GM12878 (cell line): ENCODE results near the gene SPOCK1. TPM values are rescaled to one million over a fixed set of nuclear protein-coding genes. Genes with fewer than 3 reads are reported as not detected.

ENCODE experiments used
- ATAC-seq: fragments of 200-7000 bp; cut with Tn5 transposase; 3 replicates; pipeline ENCODE4 v1.9.1; 2020; ENCODE audit warnings: mild to moderate bottlenecking, moderate library complexity
- BruUV-seq: library from RNA; stranded (reverse); fragments of 400-500 nt; replicated peaks from 2 replicates; lab custom pipeline; 2021; lab: Mats Ljungman, UMichigan
- CTCF ChIA-PET: fragments of 300-600 bp; sonication (Branson Sonifier 250); formaldehyde crosslinking; extraction: SDS; loops from one replicate; lab custom pipeline; 2021; ENCODE audit warnings: inconsistent platforms; lab: Yijun Ruan, JAX
- POLR2A ChIA-PET: fragments of 350-600 bp; formaldehyde crosslinking; extraction: SDS; loops from one replicate; lab custom pipeline; 2021; ENCODE audit warnings: inconsistent platforms; lab: Charles Lee
- RAD21 ChIA-PET: fragments of 300-600 bp; sonication (Branson Sonifier 250); formaldehyde crosslinking; loops from one replicate; lab custom pipeline; 2023; ENCODE audit warnings: antibody characterized with exemption; ENCODE audit not compliant: unreplicated experiment; lab: Charles Lee
- SMC1A ChIA-PET: fragments of 300-600 bp; sonication (Branson Sonifier 250); formaldehyde crosslinking; loops from one replicate; lab custom pipeline; 2023; ENCODE audit not compliant: unreplicated experiment, uncharacterized antibody; lab: Charles Lee
- DNase-seq: peaks from one replicate; pipeline ENCODE4 v3.0.0-alpha.2; 2011; ENCODE audit warnings: low read depth, low spot score
- FAIRE-seq: peaks from 3 replicates; lab custom pipeline; 2011; peaks lifted over from hg19 to GRCh38; lab: Jason Lieb, UNC
- H2AFZ ChIP-seq: 2 replicates; pipeline ENCODE4 v1.6.0; 2011; ENCODE audit warnings: low read depth, low read length, control low read depth; ENCODE audit not compliant: control insufficient read depth
- H3K27ac ChIP-seq: 2 replicates; pipeline ENCODE4 v1.5.1; 2011; ENCODE audit warnings: control low read depth; ENCODE audit not compliant: control insufficient read depth, insufficient read depth
- H3K27me3 ChIP-seq, 2 experiments: replicated peaks in 1 of 2; 2 replicates each; pipeline versions ENCODE4 v1.6.0 to v1.6.1; 2011; ENCODE audit warnings: low read length in 1 of 2; ENCODE audit not compliant: control insufficient read depth in 2 of 2, insufficient read depth in 2 of 2
- H3K36me3 ChIP-seq, 2 experiments: 2 replicates each; pipeline ENCODE4 v1.5.1; 2011; ENCODE audit warnings: low read length in 1 of 2; ENCODE audit not compliant: control insufficient read depth in 2 of 2, insufficient read depth in 2 of 2
- H3K4me1 ChIP-seq: 2 replicates; pipeline ENCODE4 v1.6.1; 2011; ENCODE audit warnings: mild to moderate bottlenecking, low read length, moderate library complexity, mixed read lengths; ENCODE audit not compliant: control insufficient read depth, insufficient read depth
- H3K4me2 ChIP-seq: 2 replicates; pipeline ENCODE4 v1.6.0; 2011; ENCODE audit warnings: control low read depth; ENCODE audit not compliant: control insufficient read depth, insufficient read depth
- H3K4me3 ChIP-seq: fragments of 200-600 bp; sonication (generic); 2 replicates; pipeline ENCODE4 v1.5.1; 2016
- H3K79me2 ChIP-seq: 2 replicates; pipeline ENCODE4 v1.6.0; 2011; ENCODE audit warnings: low read length; ENCODE audit not compliant: control insufficient read depth, insufficient read depth
- H3K9ac ChIP-seq: 2 replicates; pipeline ENCODE4 v1.8.0; 2011; ENCODE audit warnings: low read length, control low read depth, mixed read lengths; ENCODE audit not compliant: control insufficient read depth, insufficient read depth
- H3K9me3 ChIP-seq: replicated peaks from 3 replicates; pipeline ENCODE4 v1.5.1; 2011; ENCODE audit warnings: mild to moderate bottlenecking, low read length; ENCODE audit not compliant: control insufficient read depth, insufficient read depth
- H4K20me1 ChIP-seq: 2 replicates; pipeline ENCODE4 v1.6.0; 2011; ENCODE audit not compliant: control insufficient read depth, insufficient read depth
- CTCF ChIP-seq, 3 experiments: IDR thresholded peaks in 2 of 3; conservative IDR thresholded peaks in 1 of 3; 2 replicates each; pipeline ENCODE4 v1.5.1; 2011; ENCODE audit warnings: low read depth in 3 of 3, low read length in 3 of 3, mild to moderate bottlenecking in 3 of 3, control low read depth in 2 of 3, moderate library complexity in 2 of 3, inconsistent platforms in 1 of 3, mixed read lengths in 1 of 3; ENCODE audit not compliant: control insufficient read depth in 2 of 3, insufficient read depth in 1 of 3; ENCODE audit errors: extremely low read depth in 1 of 3
- E2F4 ChIP-seq: IDR thresholded peaks from 2 replicates; pipeline ENCODE4 v1.6.1; 2012; ENCODE audit warnings: low read depth, low read length, improper control_type of control experiment
- FOS ChIP-seq: IDR thresholded peaks from 3 replicates; pipeline ENCODE4 v1.6.1; 2011; ENCODE audit warnings: borderline replicate concordance; ENCODE audit not compliant: insufficient read length; ENCODE audit errors: extremely low read depth
- RAD21 ChIP-seq: IDR thresholded peaks from 2 replicates; pipeline ENCODE4 v1.6.1; 2011; ENCODE audit warnings: mild to moderate bottlenecking, low read depth, low read length, moderate library complexity; ENCODE audit not compliant: insufficient read depth
- SMC3 ChIP-seq: IDR thresholded peaks from 2 replicates; pipeline ENCODE4 v1.6.1; 2011; ENCODE audit warnings: low read length, improper control_type of control experiment, borderline replicate concordance
- TCF12 ChIP-seq: IDR thresholded peaks from 2 replicates; pipeline ENCODE4 v1.6.1; 2011; ENCODE audit warnings: low read depth, mild to moderate bottlenecking, low read length
- WGBS: methylation state at CpG from one replicate; pipeline ENCODE4 v1.1.6; 2016; ENCODE audit warnings: low lambda C conversion rate; ENCODE audit not compliant: insufficient replicate concordance, insufficient coverage; ENCODE audit errors: missing lambda C conversion rate; 5-methylcytosine and 5-hydroxymethylcytosine counted together
- in situ Hi-C: fragments of 300-500 bp; cut with MboI; formaldehyde crosslinking; loops from 9 replicates; pipeline ENCODE4 v1.14.3; 2018; ENCODE audit warnings: mixed read lengths
- intact Hi-C: fragments of 100-400 bp; cut with micrococcal nuclease; formaldehyde crosslinking; loops from one replicate; pipeline ENCODE4 v1.14.2; 2022; ENCODE audit not compliant: unreplicated experiment
- polyA plus RNA-seq, 11 experiments: library from polyadenylated mRNA; depleted of rRNA in 4 of 11; unstranded in 6 of 11; stranded (reverse) in 5 of 11; fragments of >200 nt; fragmentation: Nextera tagmentation in 4 of 11; fragmentation: Illumina TruSeq in 1 of 11; extraction: Ambion mirVana in 4 of 11; extraction: Trizol in 1 of 11; gene quantifications; 1 replicate in 1 of 11; 2 replicates in 10 of 11; pipeline versions ENCODE4 v1.2.1 to v1.2.3, GENCODE V29; 2011 to 2016; ENCODE audit warnings: inconsistent platforms in 2 of 11, missing spikeins in 2 of 11, low read depth in 1 of 11
- total RNA-seq, 4 experiments: library from RNA; depleted of rRNA in 3 of 4; stranded (reverse); fragments of >200 nt in 3 of 4; fragmentation: Illumina TruSeq in 1 of 4; extraction: Trizol in 1 of 4; gene quantifications; 2 replicates each; pipeline versions ENCODE4 v1.2.1 to v1.2.3, GENCODE V29; 2013 to 2021

Gene SPOCK1
- total and polyA plus RNA-seq, 10 of the 15 experiments (the other 5 are each of a cell fraction or from before 2014, with no cell fraction given): 0.06 to 0.68 (median 0.25) TPM; not detected in 3

GRCh38 chr5:137344723-137345322 is 154.3 kb downstream of the SPOCK1 start:
- Histone ChIP-seq H3K9me3 (no peaks in the 10 kb centered on the region), H4K20me1 (no peaks in the 10 kb centered on the region), H3K4me3 (no peak overlapping the region), H3K79me2 (no peaks in the 10 kb centered on the region), H3K4me1 (no peaks in the 10 kb centered on the region), H3K4me2 (no peak overlapping the region), H3K9ac (no peak overlapping the region), H3K27ac (no peak overlapping the region), H3K27me3 (no peaks in the 10 kb centered on the region), H3K36me3 (no peaks in the 10 kb centered on the region), H2AFZ (no peak overlapping the region)
- intact Hi-C loops (loop anchor here (1.0 kb wide), 1 partner anchor 154 kb away; the partner anchor contains the start of gene SPOCK1), in situ Hi-C loops (loop anchor here (25.0 kb wide), 1 partner anchor 742 kb away; the partner anchor contains the start of gene WNT8A)
- DNase-seq: no peak
- ChIA-PET POLR2A (no interaction called here), SMC1A (interaction anchor here (0.7 to 1.8 kb wide), 4 partner anchors 10 to 403 kb away, joined by 3 to 8 read pairs (median 3); no protein-coding TSS in a partner anchor), CTCF (interaction anchor here (0.8 to 1.4 kb wide), 16 partner anchors 8 to 397 kb away, joined by 3 to 18 read pairs (median 4); no protein-coding TSS in a partner anchor), RAD21 (interaction anchor here (0.9 to 1.3 kb wide), 3 partner anchors 25 to 315 kb away, joined by 3 read pairs; no protein-coding TSS in a partner anchor)
- FAIRE-seq: no peak
- peak; percentile 45 to 96 (median 82) for TF ChIP-seq CTCF (IDR thresholded peaks at IDR 0.05 in 2 of 3, conservative IDR thresholded peaks at IDR 0.05 in 1 of 3; ENCODE audit: control insufficient read depth in 2 of 3, extremely low read depth in 1 of 3, insufficient read depth in 1 of 3, low read depth in 3 of 3, low read length in 3 of 3)
- no peak for TF ChIP-seq FOS
- peak; percentile 60 for TF ChIP-seq RAD21
- no peak for TF ChIP-seq TCF12
- peak; percentile 42; the same call in 1 of the 2 replicates for TF ChIP-seq SMC3
- TF ChIP-seq E2F4: no peak
- peak; percentile 34; the same call in 1 of the 3 replicates for ATAC-seq
- no TSS peak for BruUV-seq
- WGBS: 8% methylated on average over 6 of the region's 6 CpGs
